DND-41 (cell line): ENCODE measurements around the gene USP51.

Experiments used
- EZH2 ChIP-seq: IDR thresholded peaks from 3 replicates; pipeline ENCODE4 v1.6.1; 2012; ENCODE audit warnings: borderline replicate concordance, low read depth, mild to moderate bottlenecking, moderate library complexity, low read length, inconsistent platforms; ENCODE audit not compliant: severe bottlenecking
- TF ChIP-seq, protein P1 (sequence below): IDR thresholded peaks from 2 replicates; pipeline ENCODE4 v1.5.1; 2012; ENCODE audit warnings: borderline replicate concordance, low read length, moderate library complexity, mild to moderate bottlenecking; ENCODE audit not compliant: poor library complexity, severe bottlenecking; ENCODE audit errors: extremely low read depth

DNA sequence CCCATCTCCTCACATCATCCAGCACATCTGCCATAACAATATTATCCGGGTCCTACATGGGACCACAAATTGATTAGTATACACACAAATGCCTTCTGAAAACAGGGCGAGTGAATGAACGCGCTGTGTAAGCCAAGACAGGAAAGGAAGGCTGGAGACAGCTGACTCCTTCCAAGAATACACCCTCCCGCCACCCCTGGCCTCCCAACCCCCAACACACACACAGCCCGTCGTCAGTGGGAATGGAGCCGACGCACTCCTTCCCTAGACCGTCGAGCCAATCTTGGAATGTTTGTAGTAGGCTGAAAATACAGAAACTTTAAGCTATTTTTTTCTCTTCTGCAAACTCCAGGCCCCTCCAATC lies 38.0 kb downstream of the USP51 start:
- TF ChIP-seq, protein P1, sequence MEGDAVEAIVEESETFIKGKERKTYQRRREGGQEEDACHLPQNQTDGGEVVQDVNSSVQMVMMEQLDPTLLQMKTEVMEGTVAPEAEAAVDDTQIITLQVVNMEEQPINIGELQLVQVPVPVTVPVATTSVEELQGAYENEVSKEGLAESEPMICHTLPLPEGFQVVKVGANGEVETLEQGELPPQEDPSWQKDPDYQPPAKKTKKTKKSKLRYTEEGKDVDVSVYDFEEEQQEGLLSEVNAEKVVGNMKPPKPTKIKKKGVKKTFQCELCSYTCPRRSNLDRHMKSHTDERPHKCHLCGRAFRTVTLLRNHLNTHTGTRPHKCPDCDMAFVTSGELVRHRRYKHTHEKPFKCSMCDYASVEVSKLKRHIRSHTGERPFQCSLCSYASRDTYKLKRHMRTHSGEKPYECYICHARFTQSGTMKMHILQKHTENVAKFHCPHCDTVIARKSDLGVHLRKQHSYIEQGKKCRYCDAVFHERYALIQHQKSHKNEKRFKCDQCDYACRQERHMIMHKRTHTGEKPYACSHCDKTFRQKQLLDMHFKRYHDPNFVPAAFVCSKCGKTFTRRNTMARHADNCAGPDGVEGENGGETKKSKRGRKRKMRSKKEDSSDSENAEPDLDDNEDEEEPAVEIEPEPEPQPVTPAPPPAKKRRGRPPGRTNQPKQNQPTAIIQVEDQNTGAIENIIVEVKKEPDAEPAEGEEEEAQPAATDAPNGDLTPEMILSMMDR: no peak
- no peak for TF ChIP-seq EZH2
